ENCODE results near the gene POLG2.
"Not testable (repeated sequence)": the region's sequence is repeated elsewhere in the genome, so short reads cannot be mapped to it uniquely, and the experiment has no call there.

POLG2 gene

GRCh38 chr17:64441772-64442540 is 54.9 kb downstream of the POLG2 start:
- DNase-seq (ENCODE audit: low read depth in 2 of 2) = no peak

DNA sequence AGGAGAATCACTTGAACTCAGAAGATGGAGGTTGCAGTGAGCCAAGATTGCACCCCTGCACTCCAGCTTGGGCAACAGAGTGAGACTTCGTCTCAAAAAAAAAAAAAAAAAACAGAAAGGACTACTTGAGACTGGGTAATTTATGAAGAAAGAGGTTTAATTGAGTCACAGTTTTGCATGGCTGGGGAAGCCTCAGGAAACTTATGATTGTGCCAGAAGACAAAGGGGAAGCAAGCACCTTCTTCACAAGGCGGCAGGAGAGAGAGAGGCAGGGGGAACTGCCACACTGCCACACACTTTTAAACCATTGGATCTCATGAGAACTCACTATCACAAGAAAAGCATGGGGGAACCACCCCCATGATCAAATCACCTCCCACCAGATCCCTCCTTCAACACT is 56.9 kb downstream of the POLG2 start:
- DNase-seq (ENCODE audit: low read depth in 2 of 2) = no peak

GRCh38 chr17:64439521-64439920 is 57.3 kb downstream of the POLG2 start:
- not testable (repeated sequence) for DNase-seq (ENCODE audit: low read depth in 2 of 2)

DNA sequence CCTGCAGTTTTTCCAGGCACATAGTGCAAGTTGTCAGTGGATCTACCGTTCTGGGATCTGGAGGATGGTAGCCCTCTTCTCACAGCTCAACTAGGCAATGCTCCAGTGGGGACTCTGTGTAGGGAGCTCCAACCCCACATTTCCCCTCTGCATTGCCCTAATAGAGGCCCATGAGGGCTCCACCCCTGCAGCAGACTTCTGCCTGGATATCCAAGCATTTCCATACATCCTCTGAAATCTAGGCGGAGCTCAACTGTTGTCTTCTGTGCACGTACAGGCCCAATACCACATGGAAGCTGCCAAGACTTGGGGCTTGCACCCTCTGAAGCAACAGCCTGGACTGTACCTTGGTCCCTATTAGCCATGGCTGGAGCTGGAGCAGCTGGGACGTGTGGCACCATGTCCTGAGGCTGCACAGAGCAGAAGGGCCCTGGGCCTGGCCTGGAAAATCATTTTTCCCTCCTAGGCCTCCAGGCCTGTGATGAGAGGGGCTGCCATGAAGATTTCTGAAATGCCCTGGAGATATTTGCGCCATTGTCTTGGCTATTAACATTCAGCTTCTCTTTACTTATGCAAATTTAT is 58.8 kb downstream of the POLG2 start:
- no peak for DNase-seq (ENCODE audit: low read depth in 2 of 2)

GRCh38 chr17:64431534-64431933 is 65.3 kb downstream of the POLG2 start:
- DNase-seq (ENCODE audit: low read depth in 2 of 2) = no peak

DNA sequence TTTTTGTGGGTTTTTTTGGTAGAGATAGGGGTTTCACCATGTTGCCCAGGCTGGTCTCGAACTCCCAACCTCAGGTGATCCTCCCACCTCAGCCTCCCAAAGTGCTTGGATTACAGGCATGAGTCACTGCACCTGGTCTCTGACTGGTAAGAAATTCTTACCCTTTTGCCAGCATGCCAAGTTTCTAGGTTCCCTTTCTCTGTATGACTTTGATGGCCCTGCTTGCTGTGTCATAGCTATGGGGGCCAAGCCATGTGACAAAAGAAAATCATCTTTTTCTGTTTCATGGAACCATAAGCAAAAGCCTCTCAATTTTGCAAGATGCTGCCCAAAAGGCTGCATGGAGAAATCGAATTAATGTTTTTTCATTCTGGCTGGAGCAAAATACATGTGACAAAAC is 66.8 kb downstream of the POLG2 start:
- DNase-seq (ENCODE audit: low read depth in 2 of 2) = not testable (repeated sequence)

- no peak for DNase-seq (ENCODE audit: low read depth in 2 of 2)
Measured at GRCh38 chr17:64428406-64428805, 68.4 kb downstream of the POLG2 start.

Data from stimulated activated CD4-positive, alpha-beta T cell treated with anti-CD3 and anti-CD28 coated beads, Interleukin-4, amount 100 ng/mL, for 48 hours (primary cell).